ENCODE data around the gene ITPRID1. TPM values are rescaled to one million over a fixed set of nuclear protein-coding genes. Genes with fewer than 3 reads are reported as not detected.

The ITPRID1 gene
- total RNA-seq, 1 experiment from 2014 or later, result not detected

DNA sequence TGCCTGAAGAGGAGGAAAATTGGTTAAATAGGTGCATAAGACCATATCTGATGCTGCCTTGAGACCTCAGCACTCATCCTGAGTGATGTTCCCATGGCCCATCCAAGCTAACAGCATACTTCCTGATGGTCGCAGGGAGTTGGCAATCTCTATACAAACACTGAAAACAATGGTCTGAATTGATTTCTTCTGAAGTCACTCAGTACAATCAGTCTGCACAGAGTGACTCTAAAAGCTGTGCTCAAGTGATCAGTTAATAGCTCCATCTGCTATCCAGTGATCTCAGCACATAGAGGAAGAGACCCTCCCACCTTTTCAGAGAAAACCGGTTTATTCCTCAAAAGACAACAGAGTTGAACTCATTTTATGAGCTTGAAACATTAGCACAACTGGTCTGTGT lies 177.0 kb downstream of the ITPRID1 start:
- no peaks in the 10 kb centered on the region for H3K9me3 ChIP-seq (ENCODE audit: insufficient read depth, low read depth)
- no peaks in the 10 kb centered on the region for H3K36me3 ChIP-seq (ENCODE audit: low read depth)
- TF ChIP-seq, protein P1, sequence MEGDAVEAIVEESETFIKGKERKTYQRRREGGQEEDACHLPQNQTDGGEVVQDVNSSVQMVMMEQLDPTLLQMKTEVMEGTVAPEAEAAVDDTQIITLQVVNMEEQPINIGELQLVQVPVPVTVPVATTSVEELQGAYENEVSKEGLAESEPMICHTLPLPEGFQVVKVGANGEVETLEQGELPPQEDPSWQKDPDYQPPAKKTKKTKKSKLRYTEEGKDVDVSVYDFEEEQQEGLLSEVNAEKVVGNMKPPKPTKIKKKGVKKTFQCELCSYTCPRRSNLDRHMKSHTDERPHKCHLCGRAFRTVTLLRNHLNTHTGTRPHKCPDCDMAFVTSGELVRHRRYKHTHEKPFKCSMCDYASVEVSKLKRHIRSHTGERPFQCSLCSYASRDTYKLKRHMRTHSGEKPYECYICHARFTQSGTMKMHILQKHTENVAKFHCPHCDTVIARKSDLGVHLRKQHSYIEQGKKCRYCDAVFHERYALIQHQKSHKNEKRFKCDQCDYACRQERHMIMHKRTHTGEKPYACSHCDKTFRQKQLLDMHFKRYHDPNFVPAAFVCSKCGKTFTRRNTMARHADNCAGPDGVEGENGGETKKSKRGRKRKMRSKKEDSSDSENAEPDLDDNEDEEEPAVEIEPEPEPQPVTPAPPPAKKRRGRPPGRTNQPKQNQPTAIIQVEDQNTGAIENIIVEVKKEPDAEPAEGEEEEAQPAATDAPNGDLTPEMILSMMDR (conservative IDR thresholded peaks at IDR 0.05), result no peak
- TF ChIP-seq EZH2 (IDR thresholded peaks at IDR 0.05; ENCODE audit: low read depth), result no peak
- no TSS peak for BruUV-seq (replicated peaks)
- no peak overlapping the region for H3K27ac ChIP-seq
- H3K4me3 ChIP-seq, result no peak overlapping the region
- H3K79me2 ChIP-seq (ENCODE audit: low read depth), result no peaks in the 10 kb centered on the region
- no peak overlapping the region for H3K4me2 ChIP-seq
- no peaks in the 10 kb centered on the region for H3F3A ChIP-seq (ENCODE audit: insufficient read depth, low read depth)
- intact Hi-C loops (cut with micrococcal nuclease; ENCODE audit: unreplicated experiment), result no loop called here
- ChIA-PET CTCF (no interaction called here), POLR2A (ENCODE audit: unreplicated experiment) (no interaction called here)
- H3K4me1 ChIP-seq (replicated peaks; ENCODE audit: insufficient read depth), result no peaks in the 10 kb centered on the region
- H4K20me1 ChIP-seq (ENCODE audit: insufficient read depth), result no peaks in the 10 kb centered on the region
- no peaks in the 10 kb centered on the region for H3K9me2 ChIP-seq (ENCODE audit: insufficient read depth)
- no peak for DNase-seq
- H3K27me3 ChIP-seq (ENCODE audit: insufficient read depth, low read depth), result peaks cover 58% of the 10 kb centered on the region
- H2AFZ ChIP-seq, result no peak overlapping the region

DNA sequence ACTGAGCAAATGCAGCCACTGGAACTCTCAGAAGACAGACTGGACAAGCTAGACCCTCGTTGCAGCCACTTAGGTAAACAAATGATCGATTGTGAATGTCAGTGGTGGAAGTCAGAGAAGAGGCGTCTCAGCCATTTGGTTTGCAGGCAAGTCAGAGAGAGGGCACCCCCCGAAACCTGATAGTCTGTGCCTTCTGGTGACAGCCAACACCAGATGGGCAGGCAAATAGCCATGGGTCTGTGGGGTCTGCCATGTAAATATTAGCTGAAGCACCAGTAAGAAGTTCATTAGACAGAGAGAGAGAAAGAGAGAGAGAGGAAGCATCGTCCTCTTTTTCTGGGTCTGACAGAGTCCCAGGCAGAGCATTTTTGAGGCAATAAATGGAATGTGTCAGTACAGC lies 178.6 kb downstream of the ITPRID1 start:
- intact Hi-C loops (cut with micrococcal nuclease; ENCODE audit: unreplicated experiment), result no loop called here
- no peak overlapping the region for H3K27ac ChIP-seq
- no peak overlapping the region for H3K4me3 ChIP-seq
- peaks cover 47% of the 10 kb centered on the region; the same call in 1 of the 2 replicates for H3K27me3 ChIP-seq (ENCODE audit: insufficient read depth, low read depth)
- H3F3A ChIP-seq (ENCODE audit: insufficient read depth, low read depth), result no peaks in the 10 kb centered on the region
- H3K36me3 ChIP-seq (ENCODE audit: low read depth), result no peaks in the 10 kb centered on the region
- no peak for DNase-seq
- no TSS peak for BruUV-seq (replicated peaks)
- no peaks in the 10 kb centered on the region for H3K4me1 ChIP-seq (replicated peaks; ENCODE audit: insufficient read depth)
- no peak overlapping the region for H2AFZ ChIP-seq
- POLR2A ChIA-PET (ENCODE audit: unreplicated experiment), result no interaction called here
- no peaks in the 10 kb centered on the region for H3K9me2 ChIP-seq (ENCODE audit: insufficient read depth)
- CTCF ChIA-PET, result no interaction called here
- H3K79me2 ChIP-seq (ENCODE audit: low read depth), result no peaks in the 10 kb centered on the region
- H3K4me2 ChIP-seq, result no peak overlapping the region
- TF ChIP-seq, protein P1 (conservative IDR thresholded peaks at IDR 0.05), result no peak
- no peak for TF ChIP-seq EZH2 (IDR thresholded peaks at IDR 0.05; ENCODE audit: low read depth)
- H3K9me3 ChIP-seq (ENCODE audit: insufficient read depth, low read depth), result no peaks in the 10 kb centered on the region
- H4K20me1 ChIP-seq (ENCODE audit: insufficient read depth), result no peaks in the 10 kb centered on the region

DNA sequence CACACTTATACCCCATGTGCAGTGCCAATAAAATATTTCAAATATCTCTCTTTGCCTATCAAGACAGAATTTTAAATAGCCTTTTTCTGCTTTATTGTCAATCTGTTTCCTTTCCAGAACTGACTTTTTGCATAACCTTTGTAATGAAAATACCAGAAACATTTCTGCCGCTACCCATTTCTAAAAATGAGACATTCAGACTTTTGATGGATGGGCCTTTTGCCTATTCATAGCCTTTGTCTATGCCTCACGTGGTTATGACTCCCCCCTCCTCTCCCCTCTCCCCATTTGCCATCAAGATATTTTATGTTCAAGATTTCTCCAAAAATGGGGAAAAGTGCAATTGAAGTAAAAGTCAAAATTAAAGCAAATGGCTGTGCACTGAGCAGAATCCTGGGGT lies 179.0 kb downstream of the ITPRID1 start:
- no peak for TF ChIP-seq EZH2 (IDR thresholded peaks at IDR 0.05; ENCODE audit: low read depth)
- TF ChIP-seq, protein P1 (conservative IDR thresholded peaks at IDR 0.05), result no peak
- Histone ChIP-seq H3K79me2 (ENCODE audit: low read depth) (no peaks in the 10 kb centered on the region), H3K9me3 (ENCODE audit: insufficient read depth, low read depth) (no peaks in the 10 kb centered on the region), H3K4me3 (no peak overlapping the region), H4K20me1 (ENCODE audit: insufficient read depth) (no peaks in the 10 kb centered on the region), H3K9me2 (ENCODE audit: insufficient read depth) (no peaks in the 10 kb centered on the region), H3K27me3 (ENCODE audit: insufficient read depth, low read depth) (peaks cover 42% of the 10 kb centered on the region; the same call in 1 of the 2 replicates), H3K27ac (no peak overlapping the region), H2AFZ (no peak overlapping the region), H3K4me1 (replicated peaks; ENCODE audit: insufficient read depth) (no peaks in the 10 kb centered on the region), H3K4me2 (no peak overlapping the region), H3K36me3 (ENCODE audit: low read depth) (no peaks in the 10 kb centered on the region), H3F3A (ENCODE audit: insufficient read depth, low read depth) (no peaks in the 10 kb centered on the region)
- ChIA-PET POLR2A (ENCODE audit: unreplicated experiment) (no interaction called here), CTCF (no interaction called here)
- BruUV-seq (replicated peaks), result no TSS peak
- intact Hi-C loops (cut with micrococcal nuclease; ENCODE audit: unreplicated experiment), result no loop called here
- DNase-seq, result no peak
